IMR-90 (cell line): ENCODE measurements around the gene CFAP45. TPM values are rescaled to one million over a fixed set of nuclear protein-coding genes. Genes with fewer than 3 reads are reported as not detected.

Experiments used
- ATAC-seq: fragments of 200-7000 bp; cut with Tn5 transposase; 2 replicates; pipeline ENCODE4 v1.9.1; 2020; ENCODE audit warnings: low read depth, mild to moderate bottlenecking, moderate library complexity
- BruUV-seq: library from RNA; stranded (reverse); fragments of 400-500 nt; replicated peaks from 2 replicates; lab custom pipeline; 2021; lab: Mats Ljungman, UMichigan
- CTCF ChIA-PET: fragments of 300-600 bp; formaldehyde crosslinking; extraction: SDS; loops from one replicate; lab custom pipeline; 2021; ENCODE audit warnings: antibody characterized with exemption; lab: Yijun Ruan, JAX
- POLR2A ChIA-PET: fragments of 300-600 bp; sonication (Branson Sonifier 250); formaldehyde crosslinking; loops from one replicate; lab custom pipeline; 2022; ENCODE audit warnings: antibody characterized with exemption; ENCODE audit not compliant: unreplicated experiment; lab: Charles Lee
- DNase-seq: peaks from one replicate; pipeline ENCODE4 v3.0.0; 2013
- H2AFZ ChIP-seq: replicated peaks from 2 replicates; pipeline ENCODE3; 2013; ENCODE audit warnings: low read length, mild to moderate bottlenecking; ENCODE audit not compliant: poor library complexity
- H2AK5ac ChIP-seq: 2 replicates; pipeline ENCODE4 v1.6.1; 2013; ENCODE audit warnings: low read depth, low read length, inconsistent platforms
- H2AK9ac ChIP-seq: replicated peaks from 2 replicates; pipeline ENCODE3; 2013; ENCODE audit warnings: mild to moderate bottlenecking, low read depth, low read length, moderate library complexity; ENCODE audit not compliant: poor library complexity
- H2BK120ac ChIP-seq: 2 replicates; pipeline ENCODE4 v1.6.1; 2013; ENCODE audit warnings: low read depth, low read length, inconsistent platforms
- H2BK15ac ChIP-seq: 3 replicates; pipeline ENCODE4 v1.6.1; 2013; ENCODE audit warnings: low read depth, low read length, inconsistent platforms
- H2BK20ac ChIP-seq: 2 replicates; pipeline ENCODE4 v1.6.1; 2013; ENCODE audit warnings: low read depth, mild to moderate bottlenecking, inconsistent platforms, low read length, moderate library complexity
- H2BK5ac ChIP-seq: 2 replicates; pipeline ENCODE4 v1.6.1; 2013; ENCODE audit warnings: mild to moderate bottlenecking, low read depth, low read length, inconsistent platforms; ENCODE audit not compliant: poor library complexity, severe bottlenecking
- H3K14ac ChIP-seq: replicated peaks from 2 replicates; pipeline ENCODE4 v1.6.1; 2013; ENCODE audit warnings: low read depth, low read length, inconsistent platforms
- H3K18ac ChIP-seq: 2 replicates; pipeline ENCODE4 v1.6.1; 2013; ENCODE audit warnings: low read depth, low read length, control low read depth
- H3K23ac ChIP-seq: 2 replicates; pipeline ENCODE4 v1.6.1; 2013; ENCODE audit warnings: low read depth, low read length, inconsistent platforms
- H3K27ac ChIP-seq: 2 replicates; pipeline ENCODE4 v1.5.1; 2013; ENCODE audit warnings: mild to moderate bottlenecking, control low read depth, low read length; ENCODE audit not compliant: insufficient read depth
- H3K27me3 ChIP-seq: 2 replicates; pipeline ENCODE4 v1.6.1; 2013; ENCODE audit warnings: low read length; ENCODE audit not compliant: control insufficient read depth, insufficient read depth
- H3K36me3 ChIP-seq: 2 replicates; pipeline ENCODE4 v1.6.1; 2013; ENCODE audit warnings: low read length, mixed read lengths; ENCODE audit not compliant: control insufficient read depth, insufficient read depth
- H3K4ac ChIP-seq: 2 replicates; pipeline ENCODE4 v1.6.1; 2013; ENCODE audit warnings: low read depth, low read length, inconsistent platforms
- H3K4me1 ChIP-seq: 2 replicates; pipeline ENCODE4 v1.6.1; 2013; ENCODE audit warnings: low read length, mixed read lengths; ENCODE audit not compliant: control insufficient read depth, insufficient read depth
- H3K4me2 ChIP-seq: 2 replicates; pipeline ENCODE4 v1.6.1; 2013; ENCODE audit warnings: low read depth, mild to moderate bottlenecking, control low read depth, low read length, moderate library complexity
- H3K4me3 ChIP-seq: 2 replicates; pipeline ENCODE4 v1.5.1; 2013; ENCODE audit warnings: low read depth, mild to moderate bottlenecking, control low read depth, low read length, moderate library complexity; ENCODE audit not compliant: insufficient read depth
- H3K56ac ChIP-seq: 2 replicates; pipeline ENCODE4 v1.6.1; 2013; ENCODE audit warnings: low read length, inconsistent platforms; ENCODE audit not compliant: insufficient read depth; ENCODE audit errors: extremely low read depth
- H3K79me1 ChIP-seq, 2 experiments: 2 replicates each; pipeline ENCODE4 v1.6.1; 2013; ENCODE audit warnings: low read length in 2 of 2, inconsistent platforms in 1 of 2, low read depth in 1 of 2
- H3K9ac ChIP-seq: 2 replicates; pipeline ENCODE4 v1.6.1; 2013; ENCODE audit warnings: low read depth, low read length, control low read depth
- H3K9me1 ChIP-seq: 2 replicates; pipeline ENCODE4 v1.6.1; 2013; ENCODE audit warnings: low read length, inconsistent platforms; ENCODE audit not compliant: insufficient read depth
- H3K9me3 ChIP-seq: 2 replicates; pipeline ENCODE4 v1.6.1; 2013; ENCODE audit warnings: low read length; ENCODE audit not compliant: control insufficient read depth, insufficient read depth
- H4K20me1 ChIP-seq: 2 replicates; pipeline ENCODE4 v1.6.1; 2013; ENCODE audit warnings: low read length, inconsistent platforms; ENCODE audit not compliant: insufficient read depth
- H4K5ac ChIP-seq: 2 replicates; pipeline ENCODE4 v1.6.1; 2013; ENCODE audit warnings: mild to moderate bottlenecking, low read depth, low read length, control low read depth
- H4K8ac ChIP-seq, 2 experiments: 2 replicates each; pipeline ENCODE4 v1.6.1; 2013; ENCODE audit warnings: low read depth in 2 of 2, low read length in 2 of 2, control low read depth in 1 of 2, inconsistent platforms in 1 of 2
- H4K91ac ChIP-seq: 2 replicates; pipeline ENCODE4 v1.6.1; 2013; ENCODE audit warnings: low read depth, low read length, inconsistent platforms; ENCODE audit not compliant: insufficient read depth
- CEBPB ChIP-seq: IDR thresholded peaks from 2 replicates; pipeline ENCODE4 v1.6.1; 2012; ENCODE audit warnings: low read depth, low read length, improper control_type of control experiment
- CHD1 ChIP-seq: IDR thresholded peaks from 2 replicates; pipeline ENCODE4 v1.6.1; 2012; ENCODE audit warnings: low read depth, low read length, improper control_type of control experiment
- ELK1 ChIP-seq: fragments of 150-350 bp; IDR thresholded peaks from 2 replicates; pipeline ENCODE4 v1.6.1; 2016; ENCODE audit warnings: low read depth, mild to moderate bottlenecking, low read length, moderate library complexity, borderline replicate concordance
- MAFK ChIP-seq: IDR thresholded peaks from 2 replicates; pipeline ENCODE4 v1.6.1; 2012; ENCODE audit warnings: low read depth, low read length, improper control_type of control experiment
- MAZ ChIP-seq: IDR thresholded peaks from 2 replicates; pipeline ENCODE4 v1.6.1; 2012; ENCODE audit warnings: low read depth, mild to moderate bottlenecking, low read length, improper control_type of control experiment, moderate library complexity, borderline replicate concordance
- NFE2L2 ChIP-seq: fragments of 150-350 bp; IDR thresholded peaks from 2 replicates; pipeline ENCODE4 v1.6.1; 2016; ENCODE audit warnings: low read depth, mild to moderate bottlenecking, low read length
- POLR2A ChIP-seq: IDR thresholded peaks from 2 replicates; pipeline ENCODE4 v1.6.1; 2012; ENCODE audit warnings: mild to moderate bottlenecking, low read depth, low read length
- RAD21 ChIP-seq: IDR thresholded peaks from 2 replicates; pipeline ENCODE4 v1.6.1; 2012; ENCODE audit warnings: low read length, improper control_type of control experiment
- RCOR1 ChIP-seq: IDR thresholded peaks from 2 replicates; pipeline ENCODE4 v1.6.1; 2012; ENCODE audit warnings: mild to moderate bottlenecking, low read length, improper control_type of control experiment; ENCODE audit not compliant: insufficient replicate concordance
- RFX5 ChIP-seq: IDR thresholded peaks from 2 replicates; pipeline ENCODE4 v1.8.0; 2012; ENCODE audit warnings: low read depth, mild to moderate bottlenecking, low read length, moderate library complexity
- WGBS, 2 experiments: methylation state at CpG; one replicate each; pipeline versions ENCODE4 v1.1.5 to v1.1.7; 2013; ENCODE audit warnings: missing lambda C conversion rate in 2 of 2; ENCODE audit not compliant: insufficient read length in 1 of 2; ENCODE audit errors: extremely low coverage in 2 of 2; 5-methylcytosine and 5-hydroxymethylcytosine counted together
- dilution Hi-C: fragments of 300-500 bp; cut with HindIII; formaldehyde crosslinking; loops from one replicate; pipeline ENCODE4 v1.14.3; 2018; ENCODE audit warnings: low sequenced_read_pairs; ENCODE audit not compliant: unreplicated experiment
- in situ Hi-C: fragments of 300-500 bp; cut with MboI; formaldehyde crosslinking; loops from 3 replicates; pipeline ENCODE4 v1.14.3; 2019; ENCODE audit warnings: low sequenced_read_pairs, inconsistent platforms, mixed read lengths
- intact Hi-C: fragments of 100-400 bp; cut with micrococcal nuclease; formaldehyde crosslinking; loops from 2 replicates; pipeline ENCODE4 v1.10.0; 2022
- polyA plus RNA-seq, 3 experiments: library from polyadenylated mRNA; depleted of rRNA; stranded (reverse); fragments of >200 nt; gene quantifications; 2 replicates each; pipeline ENCODE4 v1.2.3, GENCODE V29; 2012; ENCODE audit warnings: low replicate concordance in 1 of 3
- total RNA-seq: library from RNA; depleted of rRNA; stranded (reverse); fragments of >200 nt; gene quantifications from 2 replicates; pipeline ENCODE4 v1.2.3, GENCODE V29; 2012
- TF ChIP-seq, protein P1 (sequence below): fragments of 150-350 bp; IDR thresholded peaks from 2 replicates; pipeline ENCODE4 v1.6.1; 2017; ENCODE audit warnings: mild to moderate bottlenecking, antibody characterized with exemption, low read length, low read depth
- TF ChIP-seq, protein P2 (sequence below): conservative IDR thresholded peaks from 2 replicates; pipeline ENCODE4 v1.5.1; 2012; ENCODE audit warnings: mild to moderate bottlenecking, low read depth, low read length, improper control_type of control experiment

The CFAP45 gene
- total and polyA plus RNA-seq, 2 of the 4 experiments (the other 2 are of a cell fraction): 0.51 to 0.72 TPM

- Histone ChIP-seq H2BK20ac (no peak overlapping the region), H4K8ac (no peak overlapping the region), H3K56ac (no peak overlapping the region), H3K36me3 (no peaks in the 10 kb centered on the region), H4K20me1 (peaks cover 4% of the 10 kb centered on the region; the same call in 1 of the 2 replicates), H3K4me3 (no peak overlapping the region), H2AK9ac (no peak overlapping the region), H3K4ac (no peak overlapping the region), H3K18ac (no peak overlapping the region), H3K14ac (no peak overlapping the region), H2AFZ (no peak overlapping the region), H3K27ac (no peak overlapping the region), H2BK120ac (no peak overlapping the region), H3K79me1 (peaks cover 0 to 12% of the 10 kb centered on the region in 2 experiments; a peak in 1 of 4 replicates), H4K91ac (no peak overlapping the region), H2AK5ac (no peak overlapping the region), H3K9ac (no peak overlapping the region), H3K4me2 (no peak overlapping the region), H3K27me3 (peaks cover 5% of the 10 kb centered on the region; the same call in 1 of the 2 replicates), H3K9me1 (0 out of 2 replicates have a peak, but pooled peaks cover 3% of the 10 kb centered on the region), H3K9me3 (no peaks in the 10 kb centered on the region), H4K5ac (no peak overlapping the region), H2BK5ac (no peak overlapping the region), H2BK15ac (no peak overlapping the region), H3K4me1 (peaks cover 4% of the 10 kb centered on the region), H3K23ac (no peak overlapping the region)
- no TSS peak for BruUV-seq
- DNase-seq (no peak), ATAC-seq (no peak)
- intact Hi-C loops (loop anchor here (10.0 kb wide), 1 partner anchor 285 kb away; no protein-coding TSS in a partner anchor), dilution Hi-C loops (no loop called here), in situ Hi-C loops (loop anchor here (10.0 kb wide), 1 partner anchor 445 kb away; no protein-coding TSS in a partner anchor)
- POLR2A ChIA-PET: no interaction called here
- CTCF ChIA-PET: interaction anchor here (1.1 kb wide), 1 partner anchor 78 kb away, joined by 4 read pairs; no protein-coding TSS in a partner anchor
- TF ChIP-seq ELK1 (no peak), CEBPB (no peak), RCOR1 (no peak), MAZ (no peak), RAD21 (no peak), MAFK (no peak), NFE2L2 (no peak), CHD1 (no peak), POLR2A (no peak), RFX5 (no peak)
- TF ChIP-seq, protein P1, sequence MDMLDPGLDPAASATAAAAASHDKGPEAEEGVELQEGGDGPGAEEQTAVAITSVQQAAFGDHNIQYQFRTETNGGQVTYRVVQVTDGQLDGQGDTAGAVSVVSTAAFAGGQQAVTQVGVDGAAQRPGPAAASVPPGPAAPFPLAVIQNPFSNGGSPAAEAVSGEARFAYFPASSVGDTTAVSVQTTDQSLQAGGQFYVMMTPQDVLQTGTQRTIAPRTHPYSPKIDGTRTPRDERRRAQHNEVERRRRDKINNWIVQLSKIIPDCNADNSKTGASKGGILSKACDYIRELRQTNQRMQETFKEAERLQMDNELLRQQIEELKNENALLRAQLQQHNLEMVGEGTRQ: no peak
- TF ChIP-seq, protein P2, sequence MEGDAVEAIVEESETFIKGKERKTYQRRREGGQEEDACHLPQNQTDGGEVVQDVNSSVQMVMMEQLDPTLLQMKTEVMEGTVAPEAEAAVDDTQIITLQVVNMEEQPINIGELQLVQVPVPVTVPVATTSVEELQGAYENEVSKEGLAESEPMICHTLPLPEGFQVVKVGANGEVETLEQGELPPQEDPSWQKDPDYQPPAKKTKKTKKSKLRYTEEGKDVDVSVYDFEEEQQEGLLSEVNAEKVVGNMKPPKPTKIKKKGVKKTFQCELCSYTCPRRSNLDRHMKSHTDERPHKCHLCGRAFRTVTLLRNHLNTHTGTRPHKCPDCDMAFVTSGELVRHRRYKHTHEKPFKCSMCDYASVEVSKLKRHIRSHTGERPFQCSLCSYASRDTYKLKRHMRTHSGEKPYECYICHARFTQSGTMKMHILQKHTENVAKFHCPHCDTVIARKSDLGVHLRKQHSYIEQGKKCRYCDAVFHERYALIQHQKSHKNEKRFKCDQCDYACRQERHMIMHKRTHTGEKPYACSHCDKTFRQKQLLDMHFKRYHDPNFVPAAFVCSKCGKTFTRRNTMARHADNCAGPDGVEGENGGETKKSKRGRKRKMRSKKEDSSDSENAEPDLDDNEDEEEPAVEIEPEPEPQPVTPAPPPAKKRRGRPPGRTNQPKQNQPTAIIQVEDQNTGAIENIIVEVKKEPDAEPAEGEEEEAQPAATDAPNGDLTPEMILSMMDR: no peak
- 72% methylated on average over 22 of the region's 48 CpGs; no CpG with 5 or more reads in 1 of the 2 experiments for WGBS, 2 experiments
Measured at GRCh38 chr1:159929155-159930051, 29.4 kb upstream of the CFAP45 start.
